Muscle layer of colon (tissue), 2 donors: ENCODE measurements around the gene RINT1.

Experiments used
- H3K27ac ChIP-seq: one replicate; pipeline ENCODE4 v1.7.0; 2013; ENCODE audit warnings: low read depth, mild to moderate bottlenecking, low read length, moderate library complexity
- H3K27me3 ChIP-seq, 2 donors: one replicate each; pipeline ENCODE4 v1.7.0; 2013; ENCODE audit warnings: low read length in 2 of 2, mild to moderate bottlenecking in 2 of 2; ENCODE audit not compliant: insufficient read depth in 2 of 2, control insufficient read depth in 1 of 2
- H3K36me3 ChIP-seq: one replicate; pipeline ENCODE4 v1.7.0; 2013; ENCODE audit warnings: mild to moderate bottlenecking, low read length; ENCODE audit not compliant: insufficient read depth
- H3K4me1 ChIP-seq: one replicate; pipeline ENCODE4 v1.7.0; 2013; ENCODE audit warnings: mild to moderate bottlenecking, low read length; ENCODE audit not compliant: insufficient read depth
- H3K4me3 ChIP-seq, 2 donors: one replicate each; pipeline ENCODE4 v1.7.0; 2013; ENCODE audit warnings: low read length in 2 of 2, low read depth in 1 of 2, mild to moderate bottlenecking in 1 of 2, moderate library complexity in 1 of 2
- H3K9ac ChIP-seq: one replicate; pipeline ENCODE4 v1.7.0; 2013; ENCODE audit warnings: low read length
- H3K9me3 ChIP-seq: one replicate; pipeline ENCODE4 v1.7.0; 2013; ENCODE audit warnings: mild to moderate bottlenecking, low read length
- donor health status: abdominal sarcoma.
- donor health status: Adenocarcinoma of cecum.

Gene RINT1

GRCh38 chr7:105538339-105538738, 6.3 kb downstream of the RINT1 start:
- H3K36me3 ChIP-seq = peaks cover 37% of the 10 kb centered on the region
- H3K9ac ChIP-seq = no peak overlapping the region
- no peaks in the 10 kb centered on the region for H3K27me3 ChIP-seq
- no peaks in the 10 kb centered on the region for H3K9me3 ChIP-seq
- no peak overlapping the region for H3K4me3 ChIP-seq
- H3K27ac ChIP-seq = no peak overlapping the region
- peaks cover 3% of the 10 kb centered on the region for H3K4me1 ChIP-seq

GRCh38 chr7:105559926-105560325, 27.9 kb downstream of the RINT1 start:
- no peaks in the 10 kb centered on the region for H3K4me1 ChIP-seq
- H3K4me3 ChIP-seq = no peak overlapping the region
- H3K27me3 ChIP-seq = no peaks in the 10 kb centered on the region
- H3K27ac ChIP-seq = no peak overlapping the region
- no peak overlapping the region for H3K9ac ChIP-seq
- H3K36me3 ChIP-seq = peaks cover 54% of the 10 kb centered on the region
- H3K9me3 ChIP-seq = no peaks in the 10 kb centered on the region

- Histone ChIP-seq H3K4me3 (no peak overlapping the region), H3K36me3 (peaks cover 57% of the 10 kb centered on the region), H3K9me3 (no peaks in the 10 kb centered on the region), H3K27ac (no peak overlapping the region), H3K4me1 (no peaks in the 10 kb centered on the region), H3K9ac (no peak overlapping the region), H3K27me3 (no peaks in the 10 kb centered on the region)
Observed at GRCh38 chr7:105565190-105565589, 33.2 kb downstream of the RINT1 start.

- H3K9me3 ChIP-seq = no peaks in the 10 kb centered on the region
- H3K4me3 ChIP-seq = no peak overlapping the region
- no peak overlapping the region for H3K9ac ChIP-seq
- peaks cover 51% of the 10 kb centered on the region for H3K36me3 ChIP-seq
- H3K27me3 ChIP-seq = no peaks in the 10 kb centered on the region
- no peaks in the 10 kb centered on the region for H3K4me1 ChIP-seq
- no peak overlapping the region for H3K27ac ChIP-seq
Observed at GRCh38 chr7:105567024-105567423, 35.0 kb downstream of the RINT1 start.

GRCh38 chr7:105567821-105568220, 35.8 kb downstream of the RINT1 start:
- H3K36me3 ChIP-seq = peaks cover 45% of the 10 kb centered on the region
- H3K27me3 ChIP-seq = no peaks in the 10 kb centered on the region
- no peak overlapping the region for H3K27ac ChIP-seq
- H3K4me3 ChIP-seq = no peak overlapping the region
- H3K9ac ChIP-seq = no peak overlapping the region
- H3K4me1 ChIP-seq = no peaks in the 10 kb centered on the region
- H3K9me3 ChIP-seq = no peaks in the 10 kb centered on the region

- Histone ChIP-seq H3K4me3 (no peak overlapping the region), H3K27me3 (no peaks in the 10 kb centered on the region), H3K9me3 (no peaks in the 10 kb centered on the region), H3K36me3 (peaks cover 18% of the 10 kb centered on the region), H3K9ac (no peak overlapping the region), H3K27ac (no peak overlapping the region), H3K4me1 (no peaks in the 10 kb centered on the region)
Observed at GRCh38 chr7:105571891-105572290, 39.9 kb downstream of the RINT1 start.

GRCh38 chr7:105577251-105577650, 45.2 kb downstream of the RINT1 start:
- Histone ChIP-seq H3K9ac (no peak overlapping the region), H3K36me3 (no peaks in the 10 kb centered on the region), H3K9me3 (no peaks in the 10 kb centered on the region), H3K27ac (no peak overlapping the region), H3K4me3 (no peak overlapping the region), H3K27me3 (no peaks in the 10 kb centered on the region), H3K4me1 (peaks cover 4% of the 10 kb centered on the region)

GRCh38 chr7:105578496-105578895, 46.5 kb downstream of the RINT1 start:
- Histone ChIP-seq H3K4me3 (no peak overlapping the region), H3K27me3 (no peaks in the 10 kb centered on the region), H3K27ac (no peak overlapping the region), H3K9ac (no peak overlapping the region), H3K9me3 (no peaks in the 10 kb centered on the region), H3K36me3 (no peaks in the 10 kb centered on the region), H3K4me1 (peaks cover 4% of the 10 kb centered on the region)

GRCh38 chr7:105580022-105580740, 48.2 kb downstream of the RINT1 start:
- Histone ChIP-seq H3K27ac (no peak overlapping the region), H3K4me3 (no peak overlapping the region), H3K9ac (no peak overlapping the region), H3K27me3 (no peaks in the 10 kb centered on the region), H3K36me3 (no peaks in the 10 kb centered on the region), H3K9me3 (no peaks in the 10 kb centered on the region), H3K4me1 (peaks cover 4% of the 10 kb centered on the region)

GRCh38 chr7:105581066-105581811, 49.2 kb downstream of the RINT1 start, which contains the start of gene EFCAB10:
EFCAB10 (minus strand) TSS chr7:105581493; CDS start chr7:105581463, 30 bp downstream.
- Histone ChIP-seq H3K4me1 (peaks cover 4% of the 10 kb centered on the region), H3K9ac (no peak within 1 kb of the TSS), H3K27me3 (no peaks in the 10 kb centered on the region), H3K4me3 (peak within 1 kb of the TSS; percentile 21 to 39), H3K36me3 (no peaks in the 10 kb centered on the region), H3K9me3 (no peaks in the 10 kb centered on the region), H3K27ac (no peak within 1 kb of the TSS)

GRCh38 chr7:105583061-105583460, 51.1 kb downstream of the RINT1 start:
- no peak overlapping the region for H3K9ac ChIP-seq
- no peak overlapping the region for H3K27ac ChIP-seq
- H3K27me3 ChIP-seq = no peaks in the 10 kb centered on the region
- H3K36me3 ChIP-seq = no peaks in the 10 kb centered on the region
- H3K9me3 ChIP-seq = no peaks in the 10 kb centered on the region
- H3K4me3 ChIP-seq = no peak overlapping the region
- H3K4me1 ChIP-seq = peaks cover 4% of the 10 kb centered on the region
